HG03342 (cell line): ENCODE measurements around the gene CFB.
"Not testable (repeated sequence)": the region's sequence is repeated elsewhere in the genome, so short reads cannot be mapped to it uniquely, and the experiment has no call there.

Source experiments
- ATAC-seq: cut with Tn5 transposase; IDR thresholded peaks from one replicate; pipeline ENCODE4 v1.9.1; 2021; ENCODE audit warnings: mild to moderate bottlenecking, moderate library complexity; ENCODE audit not compliant: unreplicated experiment

The CFB gene

GRCh38 chr6:31945507-31946369 is at the start of gene CFB:
CFB (plus strand) TSS chr6:31946095; CDS start chr6:31946222, 127 bp downstream.
- ATAC-seq = no peak

- no peak for ATAC-seq
These were observed 49.4 kb upstream of the CFB start for GRCh38 chr6:31896493-31896855.

DNA sequence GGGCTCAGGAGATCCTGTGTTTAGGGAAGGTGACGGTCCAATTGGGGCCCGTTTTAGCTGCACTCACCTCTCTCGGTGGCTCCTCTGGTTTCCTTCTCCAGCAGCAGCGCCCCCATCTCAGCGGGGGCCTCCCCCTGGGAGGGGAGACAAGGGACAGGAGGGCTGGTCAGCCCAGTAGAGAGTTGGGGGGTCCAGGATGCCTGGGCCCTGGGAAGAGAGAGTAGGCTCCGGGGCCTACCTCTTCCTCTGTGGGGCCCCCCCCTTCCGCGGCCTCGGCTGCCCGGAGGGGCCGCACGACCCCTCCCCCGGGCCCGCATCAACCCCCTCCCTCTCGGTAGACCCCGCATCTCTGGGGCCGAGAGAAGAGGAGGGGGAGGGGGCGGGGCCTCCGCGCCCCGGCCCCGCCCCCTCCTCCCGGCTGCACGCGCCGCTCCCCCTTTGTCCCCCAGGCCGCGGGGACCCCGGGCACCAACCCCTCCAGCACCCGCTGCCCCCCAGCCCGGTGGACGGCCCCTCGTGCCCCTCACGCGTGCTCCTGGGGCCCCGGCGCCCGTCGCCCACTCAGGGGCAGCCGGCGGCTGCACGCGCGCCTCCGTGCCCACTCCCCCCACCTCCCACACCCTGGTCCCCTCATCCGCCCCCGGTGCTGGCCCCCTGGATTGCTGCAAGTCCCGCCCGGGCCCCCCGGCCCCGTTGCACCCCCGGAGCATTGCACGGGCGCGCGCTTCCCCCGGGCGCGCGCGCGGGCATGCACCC is 48.9 kb upstream of the CFB start:
- no peak for ATAC-seq

- ATAC-seq = peak; percentile 47
These were observed 48.1 kb upstream of the CFB start, which contains the start of gene EHMT2 for GRCh38 chr6:31897612-31898382. EHMT2 (minus strand) TSS chr6:31897698; CDS start chr6:31897677, 21 bp downstream.

DNA sequence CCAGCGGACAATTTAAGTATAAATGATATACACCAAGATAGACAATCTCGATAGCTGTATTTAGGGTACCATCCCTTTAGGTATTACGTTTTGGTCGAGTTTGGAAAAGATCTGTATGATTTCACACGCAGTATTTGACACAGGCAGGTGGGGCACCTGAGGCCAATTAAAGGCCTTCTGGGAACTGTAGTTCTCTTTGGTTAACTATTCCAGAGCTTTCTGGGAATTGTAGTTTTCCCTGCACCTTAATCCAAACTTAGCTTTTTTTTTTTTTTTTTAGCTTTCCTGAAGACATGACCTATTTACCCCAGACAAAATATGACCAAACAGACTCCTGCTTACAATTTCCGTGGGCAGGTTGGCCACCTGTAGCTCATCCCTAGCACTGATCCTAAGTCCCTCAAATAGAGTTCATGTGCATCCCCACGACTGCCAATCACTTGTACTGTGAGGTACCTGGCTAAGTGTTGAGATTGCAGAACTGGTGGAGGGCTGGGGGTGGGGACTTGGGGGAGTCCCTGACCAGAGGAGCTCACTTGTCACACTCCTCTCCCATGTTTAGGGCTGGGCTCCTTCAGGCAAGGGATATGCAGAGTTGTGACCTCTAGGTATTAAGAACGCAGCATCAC is 47.4 kb upstream of the CFB start:
- ATAC-seq = no peak

DNA sequence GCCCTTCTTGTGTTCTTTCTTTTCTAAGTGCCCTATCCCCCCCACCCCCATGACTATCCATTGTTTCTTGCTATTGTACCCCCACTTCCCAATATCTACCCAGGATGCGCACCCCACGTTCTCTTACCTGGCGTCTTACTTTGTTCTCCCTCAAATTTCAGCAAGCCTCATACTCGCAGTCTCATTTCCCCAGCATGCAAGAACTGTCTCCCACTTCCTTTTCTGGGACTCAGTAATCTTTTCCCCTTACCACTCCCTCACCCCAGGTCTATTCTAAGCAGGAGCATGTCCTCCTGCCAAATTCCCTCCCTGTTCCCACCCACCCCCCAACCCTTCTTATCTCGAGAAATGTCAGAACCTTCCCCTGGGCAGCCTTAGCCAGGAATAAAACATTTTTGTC is 46.7 kb upstream of the CFB start:
- ATAC-seq = no peak

DNA sequence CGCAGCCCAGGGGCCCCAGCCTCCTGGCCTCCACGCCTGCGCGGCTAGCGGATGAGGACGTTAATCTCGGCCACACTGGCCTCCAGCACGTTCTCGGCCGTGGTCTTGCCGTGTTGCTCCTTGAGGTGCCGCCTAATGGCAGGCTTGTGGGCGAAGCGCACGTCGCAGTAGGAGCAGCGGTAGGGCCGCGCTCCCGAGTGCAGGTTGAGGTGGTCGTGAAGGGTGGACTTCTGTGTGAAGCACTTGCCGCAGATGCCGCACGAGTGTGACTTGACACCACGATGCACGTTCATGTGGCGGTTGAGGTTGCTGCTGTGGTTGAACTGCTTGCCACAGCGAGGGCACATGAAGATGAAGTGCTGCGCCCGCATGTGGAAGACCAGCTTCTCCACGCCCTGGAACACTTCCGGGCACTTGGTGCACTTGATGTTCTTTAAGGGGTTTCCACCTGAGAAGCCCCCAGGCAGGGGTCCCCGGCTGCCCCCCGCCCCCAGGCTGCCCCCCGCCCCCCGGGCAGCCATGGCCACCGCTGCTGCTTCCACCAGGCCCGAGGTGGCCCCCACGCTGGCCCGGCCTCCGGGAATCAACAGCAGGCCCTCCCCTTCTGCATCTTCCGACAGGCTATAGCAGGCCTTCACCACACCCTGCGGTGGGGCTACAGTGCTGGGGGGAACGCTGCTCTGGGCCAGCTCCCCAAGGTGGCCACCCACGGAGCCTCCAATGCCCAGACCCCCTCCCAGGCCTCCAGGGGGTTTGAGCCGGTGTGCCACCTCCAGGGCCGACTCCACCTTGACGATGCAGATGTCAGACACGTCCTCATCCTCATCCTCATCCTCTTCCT is 45.8 kb upstream of the CFB start:
- ATAC-seq = no peak

- no peak for ATAC-seq
These were observed 44.9 kb upstream of the CFB start for GRCh38 chr6:31900917-31901414.

- no peak for ATAC-seq
These were observed 44.4 kb upstream of the CFB start for GRCh38 chr6:31901415-31901952.

DNA sequence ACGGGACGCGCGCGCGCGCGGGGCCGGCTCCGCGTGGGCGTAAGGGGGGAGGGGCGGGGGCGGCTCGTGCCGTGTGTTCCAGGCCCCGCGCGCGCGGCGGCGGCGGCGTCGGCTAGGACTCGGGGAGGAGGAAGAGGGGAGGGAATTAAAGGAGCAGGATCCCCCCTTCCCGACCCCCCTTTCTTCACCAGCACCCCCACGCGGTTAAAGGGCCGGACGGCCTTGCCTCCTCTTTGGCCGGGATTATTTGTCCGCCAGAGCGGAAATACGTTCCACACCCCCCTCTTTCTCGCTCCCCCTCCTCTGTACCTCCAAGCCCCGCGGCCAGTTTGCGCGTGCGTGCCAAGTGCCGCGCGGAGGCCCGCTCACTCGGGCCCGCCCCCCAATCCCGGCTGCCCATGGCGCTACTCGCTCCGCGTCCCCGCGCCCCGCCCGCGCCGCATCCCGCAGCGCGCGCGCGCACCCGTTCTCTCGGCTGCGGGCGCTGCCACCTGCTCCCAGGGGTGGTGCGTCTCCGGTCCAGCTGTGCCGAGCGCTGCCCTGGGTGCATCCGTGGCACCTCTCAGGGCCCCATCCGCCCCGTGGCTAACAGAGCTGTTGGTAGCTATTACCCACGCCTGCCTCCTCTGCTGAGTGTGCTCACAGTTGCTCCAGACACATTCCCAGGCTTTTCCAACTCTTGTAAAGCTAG is 43.8 kb upstream of the CFB start, which contains the start of gene ZBTB12:
TSS of gene ZBTB12 (minus strand) at position 134 of the 691 bp plus-strand sequence. CDS start 781 bp downstream, outside the sequence.
- ATAC-seq = peak; percentile 53

DNA sequence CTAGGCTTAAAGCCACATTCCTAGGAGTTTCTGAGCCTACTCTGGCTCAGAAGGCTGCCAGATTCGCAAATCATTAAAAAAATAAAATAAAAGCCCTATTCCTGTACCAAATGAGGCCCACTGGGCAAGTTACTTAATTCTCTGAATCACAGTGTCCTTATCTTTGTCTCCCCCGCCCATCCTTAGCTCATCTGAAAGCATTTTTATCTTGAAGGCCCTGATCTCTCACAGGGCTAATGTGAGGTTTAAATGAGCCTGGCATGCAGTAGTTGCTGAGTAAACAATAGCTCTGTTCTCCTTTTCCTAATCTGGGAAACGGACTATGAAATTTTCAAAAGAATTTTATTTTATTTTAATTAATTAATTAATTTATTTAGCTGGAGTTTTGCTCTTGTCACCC is 41.9 kb upstream of the CFB start:
- no peak for ATAC-seq

GRCh38 chr6:31905041-31905440 is 40.9 kb upstream of the CFB start:
- ATAC-seq = no peak

GRCh38 chr6:31906122-31906521 is 39.8 kb upstream of the CFB start:
- no peak for ATAC-seq

DNA sequence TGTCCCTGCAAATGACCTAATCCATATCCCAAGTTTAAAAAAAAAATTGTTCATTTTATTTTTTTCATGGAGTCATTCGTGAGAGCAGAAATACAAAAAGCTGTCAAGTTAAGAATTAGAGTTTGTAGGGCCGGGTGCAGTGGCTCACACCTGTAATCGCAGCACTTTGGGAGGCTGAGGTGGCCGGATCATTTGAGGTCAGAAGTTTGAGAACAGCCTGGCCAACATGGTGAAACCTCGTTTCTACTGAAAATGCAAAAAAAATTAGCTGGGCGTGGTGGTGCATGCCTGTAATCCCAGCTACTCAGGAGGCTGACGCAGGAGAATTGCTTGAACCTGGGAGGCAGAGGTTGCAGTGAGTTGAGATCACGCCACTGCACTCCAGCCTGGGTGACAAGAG is 39.2 kb upstream of the CFB start:
- ATAC-seq = not testable (repeated sequence)

GRCh38 chr6:31907158-31907813 is 38.6 kb upstream of the CFB start:
- no peak for ATAC-seq

- ATAC-seq = not testable (repeated sequence)
These were observed 37.6 kb upstream of the CFB start for GRCh38 chr6:31908255-31908654.

GRCh38 chr6:31908791-31909190 is 37.1 kb upstream of the CFB start:
- ATAC-seq = peak; percentile 83

DNA sequence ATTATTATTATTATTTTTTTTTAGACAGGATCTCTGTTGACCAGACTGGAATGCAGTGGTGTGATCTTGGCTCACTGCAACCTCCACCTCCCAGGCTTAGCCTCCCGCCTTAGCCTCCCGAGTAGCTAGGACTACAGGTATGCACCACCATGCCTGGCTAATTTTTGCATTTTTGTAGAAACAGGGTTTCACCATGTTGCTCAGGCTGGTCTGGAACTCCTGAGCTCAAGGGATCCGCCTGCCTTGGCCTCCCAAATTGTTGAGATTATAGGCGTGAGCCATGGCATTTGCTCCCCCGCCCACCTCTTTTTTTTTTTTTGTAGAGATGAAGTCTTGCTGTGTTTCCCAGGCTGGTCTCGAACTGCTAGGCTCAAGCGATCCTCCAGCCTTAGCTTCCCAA is 36.6 kb upstream of the CFB start:
- ATAC-seq = not testable (repeated sequence)
